Stimulated activated CD4-positive, alpha-beta T cell treated with anti-CD3 and anti-CD28 coated beads, TNF-alpha, amount 100 ng/mL, for 48 hours (primary cell): Measurements from ENCODE around the gene ABHD12.
"Not testable (repeated sequence)": the region's sequence is repeated elsewhere in the genome, so short reads cannot be mapped to it uniquely, and the experiment has no call there.

Source experiments
- DNase-seq, 3 donors: peaks; one replicate each; pipeline ENCODE4 v3.0.0-alpha.2; 2020; ENCODE audit warnings: low read depth in 3 of 3

ABHD12 gene

DNA sequence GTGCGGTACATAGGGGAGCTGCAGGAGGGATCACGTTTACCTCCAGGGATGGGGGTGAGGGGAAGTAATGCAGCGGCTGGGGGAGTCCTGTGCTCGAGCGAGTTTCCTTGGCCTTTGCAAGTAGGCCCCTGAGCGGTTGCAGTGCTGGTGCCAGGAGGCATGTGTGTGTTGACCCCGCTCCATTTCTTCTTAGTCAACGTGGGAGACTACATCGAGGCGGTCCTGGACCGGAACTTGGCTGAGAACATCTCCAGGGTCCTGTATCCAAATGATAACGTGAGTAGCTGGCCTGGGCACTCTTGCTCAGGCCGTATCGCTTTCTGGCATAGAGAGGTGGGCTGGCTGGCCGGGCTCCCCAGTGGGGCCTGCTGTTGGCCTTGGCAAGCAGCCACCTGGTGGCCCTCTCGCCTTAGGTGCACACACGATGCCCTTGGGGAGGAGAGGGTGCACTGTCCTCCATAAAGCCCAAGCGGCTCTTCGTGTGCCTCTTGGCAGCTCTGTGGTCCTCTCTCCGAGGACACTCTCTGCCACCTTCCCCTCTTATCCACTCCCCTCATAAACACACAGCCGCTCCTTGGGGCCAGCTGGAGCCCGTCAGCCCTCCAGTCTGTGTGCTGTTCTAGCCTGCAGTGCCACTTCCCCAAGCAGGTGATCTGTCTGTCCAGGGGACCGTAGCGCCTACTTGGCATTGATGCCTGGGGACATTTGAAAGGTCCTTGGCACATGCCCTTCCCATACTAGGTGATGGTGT is 113.4 kb downstream of the ABHD12 start:
- no peak for DNase-seq

DNA sequence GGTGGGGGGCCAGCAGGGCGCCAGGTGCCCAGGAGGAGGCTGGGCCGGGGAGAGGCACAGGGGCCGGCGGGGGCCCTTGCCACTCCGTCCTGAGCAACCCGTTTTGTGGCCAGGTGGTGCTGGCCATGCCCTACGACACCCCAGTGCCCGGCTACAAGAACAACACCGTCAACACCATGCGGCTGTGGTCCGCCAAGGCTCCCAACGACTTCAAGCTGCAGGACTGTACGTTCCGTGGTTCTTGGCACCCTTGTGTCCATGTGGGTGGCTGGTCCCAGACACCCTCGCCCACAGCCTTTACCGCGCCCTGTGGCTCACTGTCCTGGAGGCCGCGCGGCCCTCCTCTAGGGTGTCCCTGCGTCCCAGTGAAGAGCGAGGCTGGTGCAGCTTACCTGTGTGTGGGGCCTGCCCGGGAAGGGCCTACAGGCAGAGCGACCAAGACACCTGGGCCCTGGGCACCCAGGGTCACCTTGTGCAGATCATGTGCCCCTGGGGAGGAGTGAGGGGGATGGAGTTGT is 114.0 kb downstream of the ABHD12 start:
- no peak for DNase-seq

DNA sequence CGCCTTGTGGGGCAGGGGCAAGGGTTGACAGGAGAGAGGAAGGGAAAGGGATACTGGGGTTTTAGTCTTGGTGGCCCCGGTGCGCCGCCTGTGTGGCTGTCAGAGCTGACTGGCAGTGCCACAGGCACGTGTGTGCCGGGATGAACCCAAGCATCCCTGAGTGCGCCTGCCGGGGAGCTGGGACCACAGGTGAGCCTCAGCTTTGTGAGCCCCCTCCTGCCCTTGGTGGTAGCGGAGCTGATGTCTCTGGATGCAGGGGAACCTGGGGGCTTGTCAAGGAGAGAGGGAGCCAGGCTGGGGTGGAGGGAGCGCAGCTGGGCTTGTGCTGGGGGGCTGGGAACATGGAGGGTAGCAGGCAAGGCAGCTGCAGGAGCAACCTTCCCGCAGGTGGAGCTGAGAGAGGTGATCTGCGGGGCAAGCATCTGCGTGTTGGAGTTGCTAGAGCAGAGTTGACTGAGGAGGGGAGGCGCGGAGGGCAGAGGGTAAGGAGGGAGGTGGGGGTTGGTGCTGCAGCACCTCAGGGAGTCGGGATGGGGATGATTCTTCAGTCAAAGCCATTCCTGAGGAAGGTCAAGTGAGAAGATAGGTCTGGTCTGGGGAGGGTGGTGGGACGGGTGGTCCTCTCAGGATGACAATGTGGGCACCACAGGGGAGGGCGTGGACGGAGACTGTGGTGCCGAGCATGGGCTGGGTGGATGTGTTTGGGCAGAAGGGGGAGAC is 114.7 kb downstream of the ABHD12 start:
- no peak for DNase-seq

DNA sequence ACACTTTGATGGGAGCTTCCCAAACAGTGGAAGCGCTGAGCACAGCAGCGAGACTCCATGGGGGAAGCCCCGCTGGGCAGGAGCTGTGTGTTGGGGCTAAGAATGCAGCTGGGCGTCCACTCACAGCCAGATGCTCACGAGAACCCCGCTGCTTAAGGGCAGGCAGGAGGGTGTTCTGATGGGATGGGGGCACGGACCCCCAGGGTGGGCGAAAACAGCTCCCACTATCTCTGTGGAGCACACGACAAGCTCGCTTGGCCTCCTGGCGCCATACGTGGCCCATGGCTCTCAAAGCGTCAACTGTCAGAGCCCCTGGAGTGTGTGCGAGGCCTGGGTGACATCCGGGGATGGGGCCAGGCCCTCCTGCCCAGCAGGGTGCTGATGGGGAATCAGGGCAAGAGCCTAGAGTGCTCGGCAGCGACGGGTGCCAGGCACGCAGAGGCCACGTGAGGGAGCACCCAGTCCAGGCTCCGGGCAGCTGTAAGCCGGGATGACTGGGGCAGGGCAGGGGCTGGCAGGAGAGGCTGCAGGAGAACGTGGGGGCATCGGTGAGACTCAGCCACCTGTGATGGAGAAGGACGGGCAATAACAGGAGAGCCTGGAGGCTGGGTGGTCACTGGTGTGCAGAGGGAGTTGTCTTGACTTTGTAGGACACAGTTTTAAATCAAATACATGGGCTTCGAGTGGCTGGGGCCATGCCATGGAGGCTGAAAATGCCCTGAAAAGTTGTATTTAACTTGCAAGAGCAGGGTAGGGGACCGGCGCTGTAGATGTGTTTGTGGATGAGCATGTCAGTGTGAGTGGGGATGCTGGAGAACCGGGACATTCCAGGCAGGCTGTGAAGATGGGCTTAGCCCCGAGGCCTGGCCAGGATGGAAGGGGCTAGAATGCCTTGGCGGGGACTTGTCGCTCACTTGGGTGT is 115.5 kb downstream of the ABHD12 start:
- DNase-seq, result no peak

DNA sequence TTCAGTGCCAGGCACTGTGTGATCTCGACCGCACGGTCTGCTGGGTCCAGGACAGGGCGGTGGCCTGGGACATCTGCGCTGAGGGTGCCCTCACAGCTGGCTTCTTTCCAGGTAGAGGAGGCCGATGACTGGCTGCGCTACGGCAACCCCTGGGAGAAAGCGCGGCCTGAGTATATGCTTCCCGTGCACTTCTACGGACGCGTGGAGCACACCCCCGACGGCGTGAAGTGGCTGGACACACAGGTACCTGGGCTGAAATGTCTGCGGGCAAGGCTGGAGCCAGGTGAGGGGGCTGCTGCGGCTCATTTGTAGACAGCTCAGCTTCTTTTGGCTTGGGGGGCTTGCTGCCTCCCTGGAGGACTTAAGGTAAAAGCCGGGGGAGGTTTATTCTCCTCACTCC is 116.2 kb downstream of the ABHD12 start:
- DNase-seq, result no peak

DNA sequence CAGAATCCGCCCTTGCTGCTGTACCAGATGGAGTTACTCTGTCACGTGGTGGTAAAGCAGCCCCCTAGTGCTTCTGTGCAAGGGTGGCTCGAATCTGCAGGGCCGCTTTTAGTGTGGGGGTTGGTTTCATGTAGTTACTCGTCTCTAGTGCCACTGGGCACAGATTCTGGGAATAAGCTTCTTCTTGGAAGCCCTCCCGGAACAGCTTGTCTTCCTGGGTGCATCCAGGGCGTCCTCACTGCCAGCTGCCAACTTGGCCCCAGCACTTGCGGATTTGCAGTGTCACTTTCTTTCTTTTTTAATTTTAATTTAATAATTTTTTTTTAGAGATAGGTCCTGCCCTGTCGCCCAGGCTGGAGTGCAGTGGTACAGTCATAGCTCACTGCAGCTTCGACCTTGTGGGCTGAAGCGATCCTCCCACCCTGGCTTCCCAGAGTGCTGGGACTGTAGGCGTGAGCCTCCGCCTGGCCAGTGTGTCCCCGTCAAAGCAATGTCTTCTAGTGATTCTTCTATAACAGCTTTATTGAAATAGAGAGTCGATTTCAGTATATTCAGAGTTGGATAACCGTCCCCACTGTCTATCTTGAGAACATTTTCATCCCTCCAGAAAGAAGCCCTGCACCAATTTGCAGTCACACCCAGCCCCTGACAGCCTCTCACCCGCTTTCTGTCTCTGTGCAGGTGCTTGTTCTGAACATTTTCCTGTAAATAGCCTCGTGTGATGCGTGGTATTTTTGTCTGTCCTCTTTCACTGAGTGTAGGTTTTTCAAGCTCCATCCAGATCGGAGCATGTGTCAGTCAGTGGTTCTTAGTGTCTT is 116.9 kb downstream of the ABHD12 start:
- DNase-seq, result no peak

DNA sequence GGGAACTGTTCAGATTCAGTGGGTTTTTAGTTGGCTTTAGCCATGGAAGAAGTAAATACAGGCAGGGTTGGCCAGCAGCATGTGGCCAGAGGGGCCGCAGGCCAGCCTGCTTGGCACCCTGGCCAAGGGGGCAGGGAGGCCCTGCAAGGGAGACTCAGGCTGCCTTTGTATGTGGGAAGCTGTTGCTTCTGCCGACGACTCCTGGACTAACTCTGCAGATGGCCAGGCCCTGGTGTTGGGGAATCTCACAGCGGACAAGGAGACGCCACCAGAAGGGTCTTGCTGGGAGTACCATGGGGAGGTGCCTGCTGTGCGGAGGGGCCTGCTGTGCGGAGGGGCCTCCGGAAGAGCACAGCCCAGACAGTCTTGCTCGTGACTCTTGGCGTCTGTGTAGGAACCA is 117.6 kb downstream of the ABHD12 start:
- no peak for DNase-seq

DNA sequence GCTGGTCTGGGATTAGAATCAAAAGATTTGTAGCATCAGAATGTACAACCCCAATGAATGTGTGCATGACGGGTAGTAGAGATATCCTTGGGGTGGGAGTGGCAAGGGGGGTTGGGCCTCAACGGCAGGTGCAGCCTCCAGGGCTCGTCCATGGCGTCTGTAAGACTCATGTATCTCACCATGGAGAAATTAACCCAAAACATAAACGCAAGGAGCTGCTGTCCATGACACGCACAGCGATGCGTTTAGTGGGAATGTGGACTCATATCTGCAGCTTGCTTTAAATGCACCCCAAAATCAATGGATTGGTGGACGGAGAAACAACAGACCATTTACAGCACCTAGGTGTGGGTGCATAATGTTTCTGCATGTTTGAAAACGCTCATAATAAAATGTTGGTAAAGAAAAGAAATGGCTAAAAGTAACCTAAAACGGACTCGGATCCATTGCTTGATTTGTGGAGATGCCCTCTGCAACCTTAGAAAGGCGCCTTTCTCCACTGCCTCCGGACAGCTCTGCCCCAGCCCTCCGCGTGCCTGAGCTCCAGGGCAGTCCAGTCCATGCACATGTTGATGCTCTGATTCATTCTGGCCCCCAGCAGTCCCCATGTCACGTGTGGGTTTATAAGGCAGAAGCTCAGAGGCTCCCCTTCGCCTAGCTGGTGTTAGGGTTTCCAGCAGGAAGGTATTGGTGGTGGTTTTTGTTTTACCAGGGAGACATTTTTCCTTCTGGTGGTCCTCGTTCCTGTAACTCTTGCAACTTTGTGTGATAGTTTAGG is 118.2 kb downstream of the ABHD12 start:
- DNase-seq, result no peak

DNA sequence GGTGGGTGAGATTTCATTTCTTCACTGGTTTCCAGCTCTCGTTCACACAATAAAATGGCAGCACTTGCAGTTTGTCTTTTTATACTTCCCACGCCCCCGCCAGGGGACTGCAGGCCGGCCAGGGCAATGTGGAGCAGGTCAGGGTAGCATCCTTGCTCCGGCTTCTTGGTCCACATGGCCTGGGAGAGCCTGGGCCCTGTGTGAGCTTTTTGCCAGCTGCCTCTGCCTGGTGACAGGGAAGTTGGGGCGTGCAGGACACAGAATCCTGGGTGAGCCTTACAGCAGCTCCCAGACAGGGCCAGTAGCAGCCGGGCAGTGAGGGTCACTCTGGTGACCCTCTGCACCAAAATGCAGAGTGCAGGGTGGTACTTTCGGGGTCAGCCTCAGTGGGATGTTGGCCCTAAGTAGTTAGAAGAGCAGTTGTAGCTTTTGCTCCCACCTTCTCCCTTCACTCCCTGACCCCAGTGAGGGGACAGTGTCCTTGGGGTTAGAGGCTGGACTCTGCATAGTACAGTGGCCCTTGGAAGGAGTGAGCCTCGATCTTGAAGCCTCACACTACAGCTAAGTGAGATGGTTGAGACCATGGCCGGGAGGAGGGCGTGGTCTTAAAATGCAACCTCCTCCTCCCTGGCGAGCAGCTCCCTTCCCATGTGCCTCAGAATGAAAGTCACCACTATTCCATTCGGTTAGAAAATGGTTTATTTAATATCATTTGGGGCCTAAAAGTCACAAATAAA is 119.0 kb downstream of the ABHD12 start:
- no peak for DNase-seq

DNA sequence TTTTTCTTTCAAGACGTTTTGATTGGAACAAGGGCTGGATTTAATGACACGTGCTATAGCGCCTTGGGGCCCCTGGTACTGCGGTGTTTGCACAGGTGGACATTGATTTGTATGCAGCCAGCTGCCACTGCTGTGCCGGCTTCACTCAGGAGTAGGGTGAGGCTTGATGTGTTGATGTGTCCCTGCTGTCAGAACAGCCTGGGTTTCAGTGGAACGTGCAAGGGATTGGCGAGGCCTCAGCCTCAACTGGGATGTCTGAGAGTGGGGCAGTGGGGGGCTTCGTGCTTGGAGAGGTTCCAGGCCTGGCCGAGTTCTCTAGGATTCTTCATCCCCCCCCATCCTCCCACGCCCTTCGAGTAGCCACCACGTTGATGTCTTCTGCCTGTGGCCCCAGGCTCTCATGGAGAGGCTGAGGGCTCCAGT is 119.8 kb downstream of the ABHD12 start:
- DNase-seq, result no peak

DNA sequence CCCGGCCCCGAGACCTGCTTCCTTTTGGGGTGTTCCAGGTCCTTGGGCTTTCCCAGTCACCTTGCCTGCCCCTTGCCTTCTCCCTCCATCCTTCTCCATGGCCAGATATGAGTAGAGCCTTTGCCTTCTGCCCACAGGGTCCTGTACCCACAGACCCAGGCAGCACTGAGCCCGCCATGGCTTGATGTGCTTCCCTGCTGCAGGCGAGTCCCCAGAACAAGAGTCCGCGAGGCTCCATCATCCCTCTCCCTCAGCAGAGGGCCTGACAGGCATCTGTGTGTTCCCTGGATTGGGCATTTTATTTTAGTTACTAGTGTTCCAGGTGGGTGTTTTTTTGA is 120.8 kb downstream of the ABHD12 start:
- DNase-seq, result no peak

DNA sequence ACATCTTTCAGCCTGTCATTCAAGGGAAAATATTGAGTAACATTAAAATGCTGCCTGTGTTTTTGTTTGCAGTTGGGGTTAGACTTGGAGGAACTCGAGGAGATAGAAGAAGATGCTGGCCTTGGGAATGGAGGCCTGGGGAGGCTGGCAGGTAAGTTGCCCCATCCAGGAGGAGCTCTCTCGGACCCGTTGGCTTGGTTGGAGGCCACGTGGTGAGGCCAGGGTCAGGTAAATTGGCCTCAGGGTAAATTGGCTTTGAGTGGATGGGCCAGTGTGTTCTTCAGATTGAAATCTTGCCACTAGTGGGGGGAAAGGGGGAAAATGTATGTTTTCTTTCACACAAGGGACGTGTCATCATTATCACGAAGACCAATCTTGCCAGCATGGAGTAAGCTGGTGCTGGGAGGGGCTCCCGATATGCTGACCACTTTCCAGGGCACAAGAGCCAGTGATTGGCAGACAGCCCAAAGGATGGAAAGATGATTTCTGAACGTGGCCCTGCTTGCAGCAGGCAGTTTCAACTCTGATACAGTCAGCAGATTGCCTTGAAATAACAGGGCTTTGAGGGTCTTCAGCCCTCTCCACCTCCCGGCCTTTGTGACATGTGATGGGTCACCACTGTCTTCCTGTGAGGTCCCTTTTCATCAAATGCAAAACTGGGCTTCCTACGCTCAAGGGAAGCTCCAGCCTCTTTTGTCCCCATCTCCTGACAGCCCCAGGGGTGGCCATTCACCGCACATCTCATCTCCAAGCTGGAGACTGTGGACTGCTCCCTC is 121.4 kb downstream of the ABHD12 start:
- DNase-seq, result no peak

DNA sequence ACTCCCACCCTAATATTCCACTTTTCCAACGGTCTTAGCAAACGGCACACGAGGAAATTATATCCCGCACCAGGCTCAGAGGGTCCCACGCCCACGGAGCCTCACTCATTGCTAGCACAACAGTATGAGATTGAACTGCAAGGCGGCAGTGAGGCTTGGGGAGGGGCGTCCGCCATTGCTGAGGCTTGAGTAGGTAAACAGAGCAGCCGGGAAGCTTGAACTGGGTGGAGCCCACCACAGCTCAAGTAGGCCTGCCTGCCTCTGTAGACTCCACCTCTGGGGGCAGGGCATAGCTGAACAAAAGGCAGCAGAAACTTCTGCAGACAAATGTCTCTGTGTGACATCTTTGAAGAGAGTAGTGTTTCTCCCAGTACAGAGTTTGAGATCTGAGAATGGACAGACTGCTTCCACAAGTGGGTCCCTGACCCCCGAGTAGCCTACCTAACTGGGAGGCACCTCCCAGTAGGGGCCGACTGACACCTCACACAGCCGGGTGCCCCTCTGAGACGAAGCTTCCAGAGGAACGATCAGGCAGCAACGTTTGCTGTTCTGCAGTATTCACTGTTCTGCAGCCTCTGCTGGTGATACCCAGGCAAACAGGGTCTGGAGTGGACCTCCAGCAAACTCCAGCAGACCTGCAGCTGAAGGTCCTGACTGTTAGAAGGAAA is 129.7 kb downstream of the ABHD12 start:
- not testable (repeated sequence) for DNase-seq

DNA sequence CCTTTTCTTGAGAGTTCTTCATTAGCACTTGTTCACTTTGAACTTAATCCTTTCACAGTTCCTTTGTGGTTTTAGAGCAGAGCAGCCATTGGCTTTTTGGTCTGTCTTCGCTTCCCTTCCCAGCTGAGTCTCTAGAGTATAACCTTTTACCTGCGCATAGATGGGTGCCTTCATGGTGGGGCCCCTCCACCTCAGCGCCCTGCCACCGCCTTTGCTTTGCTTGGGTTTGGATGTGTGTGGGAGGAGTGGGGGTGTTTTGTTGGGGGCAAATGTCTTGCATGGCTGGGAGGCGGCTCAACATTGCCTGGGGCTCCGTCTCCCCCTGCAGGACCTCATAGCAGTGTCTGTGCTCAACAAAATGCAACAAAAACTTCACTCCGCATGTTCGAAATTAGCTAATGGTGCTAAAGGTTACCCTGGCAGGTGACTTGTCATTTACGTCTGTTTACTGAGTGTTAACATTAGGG is 130.8 kb downstream of the ABHD12 start:
- no peak for DNase-seq

DNA sequence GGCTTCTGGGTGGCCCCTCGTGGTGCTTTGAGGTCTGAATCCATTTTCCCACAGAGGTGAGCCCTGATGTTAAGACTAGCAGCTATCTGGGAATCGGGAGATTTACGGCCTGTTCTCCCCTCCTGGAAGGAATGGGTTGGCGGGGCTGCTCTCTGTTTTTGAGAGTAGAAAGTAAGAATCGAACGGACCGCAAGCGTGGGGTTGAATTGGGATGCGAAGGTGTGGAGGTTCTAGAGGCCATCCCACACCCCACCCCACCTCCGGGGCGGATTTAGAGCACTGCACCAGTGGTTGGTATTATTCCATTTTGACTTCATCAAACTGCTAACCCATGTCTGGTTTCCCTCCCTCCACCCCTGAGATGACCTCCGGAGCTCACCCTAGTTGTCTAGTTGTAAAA is 131.3 kb downstream of the ABHD12 start:
- DNase-seq, result no peak

DNA sequence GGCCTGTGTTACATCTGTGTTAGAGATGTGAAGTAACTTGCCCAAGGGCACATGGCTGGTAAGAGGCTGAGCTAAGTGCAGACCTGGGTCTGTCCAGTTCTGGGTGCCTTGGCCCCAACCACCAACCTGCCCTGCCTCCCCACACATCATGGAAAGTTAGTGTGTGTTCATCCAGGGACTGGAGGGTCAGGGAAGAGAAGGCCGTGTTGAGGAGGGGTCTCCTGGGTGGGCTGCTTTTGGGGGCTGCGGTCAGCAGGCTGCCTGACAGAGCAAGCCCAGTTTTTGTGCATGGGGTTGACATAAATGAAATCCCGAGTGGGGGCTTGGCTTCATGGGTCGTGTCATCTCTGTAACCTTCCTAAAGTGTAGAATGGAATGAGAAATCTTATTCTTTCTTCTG is 131.8 kb downstream of the ABHD12 start:
- DNase-seq, result no peak

DNA sequence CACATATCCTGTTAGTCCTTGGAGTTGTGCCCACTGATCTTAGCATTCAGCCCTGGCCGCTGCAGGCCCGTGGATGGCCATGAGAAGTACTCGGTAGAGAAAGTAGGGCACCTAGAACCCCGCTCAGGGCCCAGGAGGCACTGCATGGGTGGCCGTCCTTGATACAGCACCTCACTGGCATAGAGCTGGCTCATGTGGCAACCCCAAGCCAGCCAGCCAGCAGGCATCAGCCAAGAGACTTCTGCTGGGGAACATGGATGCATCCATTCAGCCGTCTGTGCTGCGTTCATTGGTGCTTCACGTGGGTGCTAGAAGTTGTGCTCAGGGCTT is 132.2 kb downstream of the ABHD12 start:
- DNase-seq, result no peak

DNA sequence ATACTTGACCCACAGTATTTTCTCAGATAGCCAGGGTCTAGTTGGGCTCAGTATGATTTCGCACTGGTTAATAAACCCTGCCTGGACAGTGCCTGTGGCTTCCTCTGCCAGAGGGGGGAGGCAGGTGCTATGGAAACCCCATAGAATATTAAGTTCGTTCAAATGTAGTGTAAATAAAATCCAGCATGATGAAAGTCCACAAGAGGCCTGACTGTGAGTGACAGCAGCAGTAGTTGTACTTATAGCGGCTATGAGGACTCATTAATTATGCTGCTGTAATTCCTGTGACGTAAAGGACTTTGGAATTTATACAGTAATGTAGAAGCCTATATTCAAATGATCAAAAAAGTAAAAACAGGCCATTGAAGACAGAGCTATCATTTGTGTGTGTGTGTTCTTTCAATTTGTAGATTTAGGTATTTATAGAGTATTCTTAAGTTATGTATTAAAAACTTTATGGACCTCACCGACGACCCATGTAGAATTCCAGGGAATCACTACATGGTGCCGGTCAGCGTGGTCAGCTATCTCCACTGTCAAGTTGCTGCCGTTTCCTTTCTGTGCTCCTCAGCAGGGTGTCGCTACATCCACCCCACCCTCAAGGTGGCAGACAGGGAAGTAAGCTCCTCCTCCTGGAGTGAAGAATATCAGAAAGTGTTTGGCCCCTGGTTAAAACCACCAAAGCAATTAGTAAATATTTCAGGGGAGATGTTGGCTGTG is 132.7 kb downstream of the ABHD12 start:
- DNase-seq, result no peak
